LNCAP (cell line): ENCODE measurements around the gene CNPPD1.

ENCODE experiments used
- TF ChIP-seq, protein P1 (sequence below): fragments of 450-650 bp; IDR thresholded peaks from 2 replicates; pipeline ENCODE4 v1.5.1; 2017; ENCODE audit warnings: mild to moderate bottlenecking

CNPPD1 gene

GRCh38 chr2:219163156-219163555 lies 13.6 kb downstream of the CNPPD1 start:
- TF ChIP-seq, protein P1, sequence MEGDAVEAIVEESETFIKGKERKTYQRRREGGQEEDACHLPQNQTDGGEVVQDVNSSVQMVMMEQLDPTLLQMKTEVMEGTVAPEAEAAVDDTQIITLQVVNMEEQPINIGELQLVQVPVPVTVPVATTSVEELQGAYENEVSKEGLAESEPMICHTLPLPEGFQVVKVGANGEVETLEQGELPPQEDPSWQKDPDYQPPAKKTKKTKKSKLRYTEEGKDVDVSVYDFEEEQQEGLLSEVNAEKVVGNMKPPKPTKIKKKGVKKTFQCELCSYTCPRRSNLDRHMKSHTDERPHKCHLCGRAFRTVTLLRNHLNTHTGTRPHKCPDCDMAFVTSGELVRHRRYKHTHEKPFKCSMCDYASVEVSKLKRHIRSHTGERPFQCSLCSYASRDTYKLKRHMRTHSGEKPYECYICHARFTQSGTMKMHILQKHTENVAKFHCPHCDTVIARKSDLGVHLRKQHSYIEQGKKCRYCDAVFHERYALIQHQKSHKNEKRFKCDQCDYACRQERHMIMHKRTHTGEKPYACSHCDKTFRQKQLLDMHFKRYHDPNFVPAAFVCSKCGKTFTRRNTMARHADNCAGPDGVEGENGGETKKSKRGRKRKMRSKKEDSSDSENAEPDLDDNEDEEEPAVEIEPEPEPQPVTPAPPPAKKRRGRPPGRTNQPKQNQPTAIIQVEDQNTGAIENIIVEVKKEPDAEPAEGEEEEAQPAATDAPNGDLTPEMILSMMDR, result no peak

DNA sequence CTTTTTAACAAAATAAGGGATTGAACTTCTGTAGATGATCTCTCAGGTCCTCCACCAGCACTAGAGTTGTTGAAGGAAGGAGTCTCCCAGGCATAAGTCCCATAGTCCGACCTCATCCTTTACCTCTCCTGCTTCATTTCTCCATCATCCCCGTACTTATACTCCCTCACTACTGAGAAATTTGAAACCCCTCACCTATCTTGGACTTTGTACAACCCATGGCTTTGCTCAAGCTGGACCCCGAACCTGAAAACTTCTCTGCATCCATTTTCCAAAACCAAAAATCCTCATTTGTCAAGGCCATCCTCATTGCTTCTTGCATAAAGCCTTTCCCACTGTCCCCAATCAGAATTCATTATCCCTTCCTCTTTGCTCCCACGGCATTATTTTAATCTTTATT lies 15.6 kb downstream of the CNPPD1 start:
- TF ChIP-seq, protein P1, result no peak

DNA sequence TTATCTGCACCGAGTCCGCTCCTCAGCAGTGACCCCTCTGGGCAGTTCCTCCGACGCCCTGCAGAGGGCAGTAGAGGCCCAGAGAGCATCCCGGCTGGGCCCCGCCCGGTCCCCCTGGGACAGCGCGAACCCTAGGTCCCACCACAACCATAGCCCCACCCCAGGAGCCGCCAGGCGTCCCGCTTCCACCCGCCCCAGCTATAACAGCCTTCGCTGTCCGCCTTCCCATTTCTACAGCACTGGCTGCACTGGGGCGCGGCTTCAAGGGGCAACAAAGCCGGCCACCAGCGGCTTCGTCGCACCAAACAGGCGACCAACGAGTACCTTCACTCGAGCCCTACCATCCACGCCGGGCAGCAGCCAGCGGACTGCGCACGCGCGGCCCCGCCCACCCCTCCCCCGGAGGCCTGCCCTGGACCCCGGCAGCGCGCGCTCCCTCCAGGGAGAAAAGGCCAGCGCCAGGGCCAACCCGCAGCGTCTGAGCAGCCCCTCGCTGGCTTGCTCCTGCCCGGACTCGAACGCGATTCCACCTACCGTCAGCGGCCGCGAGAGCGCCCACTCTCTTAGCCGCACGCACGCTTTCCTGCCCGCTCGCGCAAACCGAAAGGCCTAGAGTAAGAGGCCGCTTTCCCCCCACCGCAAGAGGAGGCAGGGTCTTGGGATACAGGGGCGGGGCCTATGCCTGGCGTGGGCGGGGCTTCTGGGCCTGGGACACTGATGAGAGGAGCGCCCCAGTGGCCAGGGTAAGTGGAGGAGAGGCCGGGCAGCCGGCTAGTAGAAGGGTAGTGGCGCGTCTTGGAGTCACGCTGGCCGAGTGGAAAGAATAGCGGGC lies 16.3 kb downstream of the CNPPD1 start, which contains the start of gene NHEJ1:
Gene NHEJ1 (minus strand): TSS at position 630 of the 832 bp plus-strand sequence. CDS start 2,453 bp downstream, outside the sequence.
- TF ChIP-seq, protein P1, result peak; percentile 90

GRCh38 chr2:219159771-219160185 lies 16.9 kb downstream of the CNPPD1 start:
- TF ChIP-seq, protein P1, result no peak

- TF ChIP-seq, protein P1, result no peak
Measured at GRCh38 chr2:219158586-219158985, 18.1 kb downstream of the CNPPD1 start.

- TF ChIP-seq, protein P1, result no peak
Measured at GRCh38 chr2:219158025-219158424, 18.7 kb downstream of the CNPPD1 start.

DNA sequence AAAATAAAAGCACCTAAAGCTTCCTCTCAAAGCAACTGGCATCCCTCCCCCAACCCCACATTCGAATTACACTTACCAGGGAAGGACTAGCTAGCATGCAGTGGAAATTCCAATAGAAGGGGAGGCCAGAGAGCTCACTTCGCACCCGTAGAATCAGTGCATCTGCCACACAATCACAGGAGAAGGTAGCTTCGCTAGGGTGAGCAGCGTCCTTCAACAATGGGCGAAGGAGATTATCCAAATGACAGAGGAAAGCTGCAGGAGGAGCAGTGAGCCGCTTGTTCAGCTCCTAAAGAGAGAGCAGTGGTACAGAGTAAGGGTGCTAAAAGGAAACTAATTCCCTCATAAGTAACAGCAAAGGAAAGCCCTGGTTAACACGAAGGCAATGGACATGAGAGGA lies 19.3 kb downstream of the CNPPD1 start:
- TF ChIP-seq, protein P1, result no peak
